Common myeloid progenitor, CD34-positive (primary cell): Measurements from ENCODE around the gene PACSIN3.

ENCODE experiments used
- CTCF ChIA-PET: fragments of 350-600 bp; sonication (Branson Sonifier 250); formaldehyde crosslinking; loops from one replicate; lab custom pipeline; 2021; ENCODE audit warnings: antibody characterized with exemption; lab: Charles Lee
- POLR2A ChIA-PET: fragments of 350-600 bp; sonication (Branson Sonifier 250); formaldehyde crosslinking; loops from one replicate; lab custom pipeline; 2021; ENCODE audit warnings: antibody characterized with exemption; lab: Charles Lee
- DNase-seq, 3 donors: peaks; one replicate each; pipeline versions ENCODE4 v3.0.0 to v3.0.0-alpha.2; 2013
- H3K27ac ChIP-seq, 2 experiments: 1 replicate in 1 of 2; 2 replicates in 1 of 2; pipeline ENCODE4 v1.7.0; 2013; ENCODE audit warnings: inconsistent platforms in 2 of 2, low read length in 2 of 2, mild to moderate bottlenecking in 2 of 2, low read depth in 1 of 2, moderate library complexity in 1 of 2; ENCODE audit not compliant: severe bottlenecking in 2 of 2, insufficient read depth in 1 of 2, poor library complexity in 1 of 2
- H3K27me3 ChIP-seq, 5 experiments: replicated peaks in 2 of 5; 1 replicate in 3 of 5; 2 replicates in 2 of 5; pipeline versions ENCODE4 v1.6.1 to v1.7.0; 2013; ENCODE audit warnings: low read length in 4 of 5, mild to moderate bottlenecking in 2 of 5, moderate library complexity in 2 of 5, inconsistent platforms in 1 of 5; ENCODE audit not compliant: insufficient read depth in 5 of 5, control insufficient read depth in 4 of 5
- H3K36me3 ChIP-seq, 4 experiments: 1 replicate in 2 of 4; 2 replicates in 2 of 4; pipeline versions ENCODE4 v1.6.1 to v1.7.0; 2013; ENCODE audit warnings: low read length in 3 of 4, control low read depth in 1 of 4, mild to moderate bottlenecking in 1 of 4; ENCODE audit not compliant: control insufficient read depth in 4 of 4, insufficient read depth in 4 of 4
- H3K4me1 ChIP-seq, 4 experiments: 1 replicate in 3 of 4; 2 replicates in 1 of 4; pipeline versions ENCODE4 v1.6.1 to v1.7.1; 2013; ENCODE audit warnings: low read length in 3 of 4, mild to moderate bottlenecking in 3 of 4, control low read depth in 1 of 4, inconsistent platforms in 1 of 4, moderate library complexity in 1 of 4; ENCODE audit not compliant: control insufficient read depth in 4 of 4, insufficient read depth in 4 of 4; ENCODE audit errors: control extremely low read depth in 1 of 4
- H3K4me3 ChIP-seq, 7 experiments: 1 replicate in 4 of 7; 2 replicates in 3 of 7; pipeline versions ENCODE4 v1.5.1 to v1.7.0; 2013; ENCODE audit warnings: mild to moderate bottlenecking in 7 of 7, low read length in 6 of 7, moderate library complexity in 6 of 7, inconsistent platforms in 2 of 7, low read depth in 2 of 7, control low read depth in 1 of 7; ENCODE audit not compliant: insufficient read depth in 4 of 7, control insufficient read depth in 1 of 7; ENCODE audit errors: extremely low read depth in 1 of 7
- H3K9me3 ChIP-seq, 5 experiments: 1 replicate in 4 of 5; 2 replicates in 1 of 5; pipeline versions ENCODE4 v1.6.1 to v1.7.1; 2013; ENCODE audit warnings: low read length in 4 of 5, mild to moderate bottlenecking in 2 of 5, inconsistent platforms in 1 of 5, low read depth in 1 of 5, moderate library complexity in 1 of 5; ENCODE audit not compliant: control insufficient read depth in 4 of 5, insufficient read depth in 2 of 5; ENCODE audit errors: control extremely low read depth in 1 of 5
- WGBS: methylation state at CpG from one replicate; pipeline ENCODE4 v1.1.5; 2013; ENCODE audit not compliant: insufficient coverage; 5-methylcytosine and 5-hydroxymethylcytosine counted together

PACSIN3 gene

GRCh38 chr11:47182380-47182779 is 3.9 kb downstream of the PACSIN3 start:
- CTCF ChIA-PET = interaction anchor here (0.9 to 6.2 kb wide), 3 partner anchors 33 to 77 kb away, joined by 3 to 65 read pairs (median 3); partner anchors contain the start of gene NR1H3
- 95% methylated on average over 13 of the region's 17 CpGs for WGBS
- POLR2A ChIA-PET = no interaction called here
- Histone ChIP-seq H3K9me3 (no peaks in the 10 kb centered on the region), H3K4me3 (no peak overlapping the region), H3K36me3 (no peaks in the 10 kb centered on the region), H3K4me1 (peaks cover 0 to 32% (median 29%) of the 10 kb centered on the region in 4 experiments), H3K27ac (no peak overlapping the region), H3K27me3 (peaks cover 0 to 30% (median 3%) of the 10 kb centered on the region in 5 experiments)
- no peak for DNase-seq

GRCh38 chr11:47181271-47181670 is 5.0 kb downstream of the PACSIN3 start:
- Histone ChIP-seq H3K4me3 (no peak overlapping the region), H3K27ac (no peak overlapping the region), H3K36me3 (no peaks in the 10 kb centered on the region), H3K27me3 (peaks cover 0 to 20% (median 0%) of the 10 kb centered on the region in 5 experiments), H3K9me3 (no peaks in the 10 kb centered on the region), H3K4me1 (peaks cover 0 to 24% (median 23%) of the 10 kb centered on the region in 4 experiments)
- no peak for DNase-seq
- POLR2A ChIA-PET = no interaction called here
- WGBS = 95% methylated on average over 5 of the region's 6 CpGs
- CTCF ChIA-PET = interaction anchor here (0.8 to 6.2 kb wide), 5 partner anchors 33 to 273 kb away, joined by 3 to 65 read pairs (median 4); partner anchors contain the start of genes DDB2 and NR1H3

- Histone ChIP-seq H3K4me3 (no peak overlapping the region), H3K27ac (no peak overlapping the region), H3K27me3 (peaks cover 0 to 10% (median 0%) of the 10 kb centered on the region in 5 experiments), H3K4me1 (peaks cover 2 to 26% (median 24%) of the 10 kb centered on the region in 4 experiments), H3K9me3 (no peaks in the 10 kb centered on the region), H3K36me3 (peaks cover 0 to 7% (median 0%) of the 10 kb centered on the region in 4 experiments)
- DNase-seq = no peak
- POLR2A ChIA-PET = interaction anchor here (1.0 kb wide), 1 partner anchor 80 kb away, joined by 3 read pairs; no protein-coding TSS in a partner anchor
- CTCF ChIA-PET = interaction anchor here (0.5 to 6.2 kb wide), 16 partner anchors 7 to 274 kb away, joined by 3 to 65 read pairs (median 4); partner anchors contain the start of genes NR1H3 and PACSIN3
- 95% methylated on average over 34 of the region's 35 CpGs for WGBS
Measured at GRCh38 chr11:47180006-47180787, 6.0 kb downstream of the PACSIN3 start.

GRCh38 chr11:47179655-47179991 is 6.6 kb downstream of the PACSIN3 start:
- Histone ChIP-seq H3K4me1 (peaks cover 2 to 29% (median 27%) of the 10 kb centered on the region in 4 experiments), H3K9me3 (no peaks in the 10 kb centered on the region), H3K27ac (no peak overlapping the region), H3K36me3 (peaks cover 0 to 13% (median 5%) of the 10 kb centered on the region in 4 experiments), H3K4me3 (no peak overlapping the region), H3K27me3 (peaks cover 0 to 5% (median 0%) of the 10 kb centered on the region in 5 experiments)
- WGBS = 100% methylated on average over 1 of the region's 1 CpG
- CTCF ChIA-PET = interaction anchor here (0.9 to 6.2 kb wide), 13 partner anchors 8 to 230 kb away, joined by 3 to 65 read pairs (median 6); partner anchors contain the start of genes NR1H3 and PACSIN3
- peak; percentile 66 to 82 (median 77) for DNase-seq
- POLR2A ChIA-PET = interaction anchor here (1.0 kb wide), 1 partner anchor 80 kb away, joined by 3 read pairs; no protein-coding TSS in a partner anchor

- Histone ChIP-seq H3K36me3 (peaks cover 0 to 16% (median 6%) of the 10 kb centered on the region in 4 experiments), H3K4me1 (peaks cover 2 to 29% (median 27%) of the 10 kb centered on the region in 4 experiments), H3K4me3 (no peak overlapping the region), H3K9me3 (no peaks in the 10 kb centered on the region), H3K27ac (peak overlapping the region in 1 of 2 experiments; percentile 98), H3K27me3 (no peaks in the 10 kb centered on the region)
- no peak for DNase-seq
- ChIA-PET CTCF (interaction anchor here (0.7 to 6.2 kb wide), 22 partner anchors 9 to 231 kb away, joined by 3 to 65 read pairs (median 5); partner anchors contain the start of genes ACP2, DDB2, NR1H3 and PACSIN3), POLR2A (interaction anchor here (1.0 kb wide), 1 partner anchor 81 kb away, joined by 3 read pairs; no protein-coding TSS in a partner anchor)
- 98% methylated on average over 23 of the region's 23 CpGs for WGBS
Measured at GRCh38 chr11:47178737-47179654, 7.2 kb downstream of the PACSIN3 start.

GRCh38 chr11:47178316-47178715 is 7.9 kb downstream of the PACSIN3 start:
- no peaks in the 10 kb centered on the region for H3K27me3 ChIP-seq
- H3K9me3 ChIP-seq = no peaks in the 10 kb centered on the region
- no peak overlapping the region for H3K4me3 ChIP-seq
- 100% methylated on average over 3 of the region's 11 CpGs for WGBS
- peak overlapping the region in 1 of 2 experiments; percentile 98 for H3K27ac ChIP-seq
- POLR2A ChIA-PET = no interaction called here
- H3K4me1 ChIP-seq = peaks cover 2 to 29% (median 28%) of the 10 kb centered on the region in 4 experiments
- DNase-seq = no peak
- CTCF ChIA-PET = interaction anchor here (0.5 to 6.2 kb wide), 21 partner anchors 9 to 663 kb away, joined by 3 to 65 read pairs (median 5); partner anchors contain the start of genes ACP2, DDB2, NR1H3 and PACSIN3
- peaks cover 2 to 23% (median 13%) of the 10 kb centered on the region in 4 experiments for H3K36me3 ChIP-seq
